NCI-H1105 treated with DMSO at 0.1 percent for 48 hours (cell line): ENCODE data around the gene MYMX.
"Not testable (repeated sequence)": the region's sequence is repeated elsewhere in the genome, so short reads cannot be mapped to it uniquely, and the experiment has no call there.

Experiments
- DNase-seq: peaks from one replicate; lab custom pipeline; 2025; lab: John Stamatoyannopoulos, UW

Gene MYMX

GRCh38 chr6:44219815-44220784, 3.4 kb downstream of the MYMX start:
- no peak for DNase-seq

- no peak for DNase-seq
Observed at GRCh38 chr6:44220913-44221290, 4.2 kb downstream of the MYMX start.

- DNase-seq = peak; percentile 85
Observed at GRCh38 chr6:44221291-44221960, 4.7 kb downstream of the MYMX start.

- no peak for DNase-seq
Observed at GRCh38 chr6:44221961-44222335, 5.2 kb downstream of the MYMX start.

GRCh38 chr6:44222486-44223318, 6.0 kb downstream of the MYMX start:
- no peak for DNase-seq

- DNase-seq = peak; percentile 76
Observed at GRCh38 chr6:44223319-44224028, 6.7 kb downstream of the MYMX start, which contains the start of gene SLC29A1. SLC29A1 (plus strand) TSS chr6:44223595; CDS start chr6:44227314, 3,719 bp downstream.

GRCh38 chr6:44224029-44224964, 7.6 kb downstream of the MYMX start:
- DNase-seq = peak; percentile 60

- DNase-seq = no peak
Observed at GRCh38 chr6:44224965-44225305, 8.2 kb downstream of the MYMX start.

- DNase-seq = no peak
Observed at GRCh38 chr6:44225579-44226325, 9.0 kb downstream of the MYMX start.

- DNase-seq = no peak
Observed at GRCh38 chr6:44226368-44227147, 9.8 kb downstream of the MYMX start.

- no peak for DNase-seq
Observed at GRCh38 chr6:44227148-44227793, 10.5 kb downstream of the MYMX start.

- DNase-seq = no peak
Observed at GRCh38 chr6:44228031-44228430, 11.3 kb downstream of the MYMX start.

- no peak for DNase-seq
Observed at GRCh38 chr6:44228433-44228832, 11.7 kb downstream of the MYMX start.

- no peak for DNase-seq
Observed at GRCh38 chr6:44228836-44229235, 12.1 kb downstream of the MYMX start.

- no peak for DNase-seq
Observed at GRCh38 chr6:44229376-44230033, 12.8 kb downstream of the MYMX start.

- no peak for DNase-seq
Observed at GRCh38 chr6:44230034-44230675, 13.4 kb downstream of the MYMX start.

- DNase-seq = not testable (repeated sequence)
Observed at GRCh38 chr6:44231426-44231825, 14.7 kb downstream of the MYMX start.
